Keratinocyte (primary cell): ENCODE data around the gene ALOX5AP. TPM values are rescaled to one million over a fixed set of nuclear protein-coding genes. Genes with fewer than 3 reads are reported as not detected.

Source experiments
- DNase-seq: peaks from one replicate; pipeline ENCODE4 v3.0.0-alpha.2; 2011; ENCODE audit warnings: low read depth, missing footprints, low spot score
- FAIRE-seq: peaks from 2 replicates; lab custom pipeline; 2011; peaks lifted over from hg19 to GRCh38; lab: Jason Lieb, UNC
- H2AFZ ChIP-seq: 2 replicates; pipeline ENCODE4 v1.6.0; 2012; ENCODE audit warnings: low read length, control low read depth, inconsistent platforms; ENCODE audit not compliant: control insufficient read depth
- H3K27ac ChIP-seq: 2 replicates; pipeline ENCODE4 v1.5.1; 2011; ENCODE audit warnings: low read length; ENCODE audit not compliant: control insufficient read depth, insufficient read depth
- H3K27me3 ChIP-seq: 3 replicates; pipeline ENCODE4 v1.6.0; 2011; ENCODE audit warnings: low read length; ENCODE audit not compliant: control insufficient read depth, insufficient read depth; ENCODE audit errors: extremely low read depth
- H3K36me3 ChIP-seq, 2 experiments: 2 replicates in 1 of 2; 3 replicates in 1 of 2; pipeline ENCODE4 v1.5.1; 2011; ENCODE audit warnings: low read length in 2 of 2, mild to moderate bottlenecking in 1 of 2; ENCODE audit not compliant: control insufficient read depth in 2 of 2, insufficient read depth in 2 of 2; ENCODE audit errors: extremely low read depth in 1 of 2
- H3K4me1 ChIP-seq: 3 replicates; pipeline ENCODE4 v1.5.1; 2011; ENCODE audit warnings: low read length; ENCODE audit not compliant: control insufficient read depth, insufficient read depth; ENCODE audit errors: extremely low read depth
- H3K4me2 ChIP-seq: 3 replicates; pipeline ENCODE4 v1.6.0; 2011; ENCODE audit warnings: low read depth, low read length; ENCODE audit not compliant: control insufficient read depth, insufficient read depth; ENCODE audit errors: extremely low read depth
- H3K4me3 ChIP-seq, 3 experiments: fragments of 200-600 bp in 1 of 3; sonication (generic) in 1 of 3; 2 replicates in 2 of 3; 3 replicates in 1 of 3; pipeline ENCODE4 v1.5.1; 2011 to 2016; ENCODE audit warnings: low read length in 3 of 3, mild to moderate bottlenecking in 3 of 3, control low read depth in 2 of 3, inconsistent platforms in 1 of 3, low read depth in 1 of 3, mixed read lengths in 1 of 3, mixed run types in 1 of 3, moderate library complexity in 1 of 3; ENCODE audit not compliant: control insufficient read depth in 2 of 3, insufficient read depth in 2 of 3; ENCODE audit errors: extremely low read depth in 1 of 3
- H3K79me2 ChIP-seq: 2 replicates; pipeline ENCODE4 v1.6.0; 2012; ENCODE audit warnings: low read length; ENCODE audit not compliant: control insufficient read depth, insufficient read depth
- H3K9ac ChIP-seq: 3 replicates; pipeline ENCODE4 v1.6.0; 2011; ENCODE audit warnings: low read length; ENCODE audit not compliant: control insufficient read depth, insufficient read depth; ENCODE audit errors: extremely low read depth
- H3K9me1 ChIP-seq: 3 replicates; pipeline ENCODE4 v1.6.0; 2011; ENCODE audit warnings: low read length; ENCODE audit not compliant: control insufficient read depth, insufficient read depth; ENCODE audit errors: extremely low read depth
- H3K9me3 ChIP-seq: 2 replicates; pipeline ENCODE4 v1.5.1; 2012; ENCODE audit warnings: low read depth, low read length; ENCODE audit not compliant: control insufficient read depth
- H4K20me1 ChIP-seq: 3 replicates; pipeline ENCODE4 v1.6.0; 2011; ENCODE audit warnings: low read length; ENCODE audit not compliant: control insufficient read depth, insufficient read depth; ENCODE audit errors: extremely low read depth
- CTCF ChIP-seq, 3 experiments: IDR thresholded peaks in 1 of 3; conservative IDR thresholded peaks in 1 of 3; optimal IDR thresholded peaks in 1 of 3; 2 replicates in 2 of 3; 3 replicates in 1 of 3; pipeline versions ENCODE3 to v1.5.1; 2011; ENCODE audit warnings: low read length in 3 of 3, mild to moderate bottlenecking in 3 of 3, moderate library complexity in 2 of 3, control low read depth in 1 of 3, inconsistent platforms in 1 of 3; ENCODE audit not compliant: insufficient read depth in 2 of 3; ENCODE audit errors: extremely low read depth in 1 of 3
- EZH2 ChIP-seq: IDR thresholded peaks from one replicate; pipeline ENCODE4 v1.6.1; 2012; ENCODE audit warnings: inconsistent platforms, mild to moderate bottlenecking, low read length, moderate library complexity
- dilution Hi-C: fragments of 300-500 bp; cut with MboI; formaldehyde crosslinking; loops from one replicate; pipeline ENCODE4 v1.7.0; 2020; ENCODE audit warnings: low sequenced_read_pairs; ENCODE audit not compliant: extremely low pct_ligation_motif_present
- polyA plus RNA-seq, 5 experiments: library from polyadenylated mRNA; depleted of rRNA in 3 of 5; stranded (reverse) in 3 of 5; stranded (forward) in 1 of 5; unstranded in 1 of 5; fragments of >200 nt; gene quantifications; 1 replicate in 1 of 5; 2 replicates in 3 of 5; 3 replicates in 1 of 5; pipeline versions ENCODE4 v1.2.1 to v1.2.3, GENCODE V29; 2011 to 2012; ENCODE audit warnings: missing spikeins in 2 of 5, low read depth in 1 of 5, low replicate concordance in 1 of 5

ALOX5AP gene
- polyA plus RNA-seq, 1 donor (not counting 4 experiments of a cell fraction or from before 2014, with no cell fraction given) = 0.31 TPM

- no peak overlapping the region for H2AFZ ChIP-seq
- H3K9ac ChIP-seq = no peak overlapping the region
- H3K79me2 ChIP-seq = no peaks in the 10 kb centered on the region
- no peak for TF ChIP-seq EZH2
- TF ChIP-seq CTCF (optimal IDR thresholded peaks at IDR 0.05 in 1 of 3, IDR thresholded peaks at IDR 0.05 in 1 of 3, conservative IDR thresholded peaks at IDR 0.05 in 1 of 3; ENCODE audit: extremely low read depth in 1 of 3, insufficient read depth in 2 of 3, low read length in 3 of 3) = no peak
- FAIRE-seq = no peak
- peaks cover 12% of the 10 kb centered on the region for H3K27me3 ChIP-seq
- dilution Hi-C loops = no loop called here
- H3K4me2 ChIP-seq = no peak overlapping the region
- H3K27ac ChIP-seq = no peak overlapping the region
- DNase-seq = no peak
- H3K4me3 ChIP-seq = no peak overlapping the region
- no peaks in the 10 kb centered on the region for H3K9me1 ChIP-seq
- H4K20me1 ChIP-seq = no peaks in the 10 kb centered on the region
- no peaks in the 10 kb centered on the region for H3K4me1 ChIP-seq
- no peaks in the 10 kb centered on the region for H3K9me3 ChIP-seq
- no peaks in the 10 kb centered on the region for H3K36me3 ChIP-seq
Measured at GRCh38 chr13:30780338-30780981, 45.1 kb downstream of the ALOX5AP start.

GRCh38 chr13:30785191-30785850 lies 50.0 kb downstream of the ALOX5AP start:
- Histone ChIP-seq H3K79me2 (no peaks in the 10 kb centered on the region), H3K4me1 (no peaks in the 10 kb centered on the region), H4K20me1 (no peaks in the 10 kb centered on the region), H3K27me3 (peaks cover 2% of the 10 kb centered on the region), H3K36me3 (no peaks in the 10 kb centered on the region), H3K9ac (no peak overlapping the region), H3K4me3 (no peak overlapping the region), H3K9me3 (no peaks in the 10 kb centered on the region), H3K9me1 (no peaks in the 10 kb centered on the region), H3K27ac (no peak overlapping the region), H2AFZ (no peak overlapping the region), H3K4me2 (no peak overlapping the region)
- dilution Hi-C loops = no loop called here
- TF ChIP-seq CTCF (optimal IDR thresholded peaks at IDR 0.05 in 1 of 3, IDR thresholded peaks at IDR 0.05 in 1 of 3, conservative IDR thresholded peaks at IDR 0.05 in 1 of 3; ENCODE audit: extremely low read depth in 1 of 3, insufficient read depth in 2 of 3, low read length in 3 of 3) (no peak), EZH2 (no peak)
- no peak for DNase-seq
- FAIRE-seq = no peak
